Effector memory CD8-positive, alpha-beta T cell (primary cell): Measurements from ENCODE around the gene ZDHHC18.
"Not testable (repeated sequence)": the region's sequence is repeated elsewhere in the genome, so short reads cannot be mapped to it uniquely, and the experiment has no call there.

Experiments
- ATAC-seq: fragments of 150-1000 bp; cut with Tn5 transposase; replicated peaks from 2 replicates; pipeline ENCODE4 v1.10.0; 2021; ENCODE audit warnings: mild to moderate bottlenecking, moderate library complexity
- DNase-seq, 3 experiments: peaks; one replicate each; pipeline ENCODE4 v3.0.0; 2021
- H3K27ac Mint-ChIP-seq, 2 donors: one replicate each; pipeline ENCODE4 v1.8.0; 2022; ENCODE audit warnings: mild to moderate bottlenecking in 2 of 2, mixed read lengths in 2 of 2, moderate library complexity in 2 of 2
- H3K27me3 Mint-ChIP-seq, 2 donors: one replicate each; pipeline ENCODE4 v1.8.0; 2022; ENCODE audit warnings: mixed read lengths in 2 of 2
- H3K36me3 Mint-ChIP-seq: one replicate; pipeline ENCODE4 v1.8.0; 2022; ENCODE audit warnings: mild to moderate bottlenecking, moderate library complexity, mixed read lengths; ENCODE audit not compliant: insufficient read depth
- H3K4me1 Mint-ChIP-seq, 2 donors: one replicate each; pipeline ENCODE4 v1.8.0; 2022; ENCODE audit warnings: low read depth in 2 of 2, mixed read lengths in 2 of 2
- H3K4me3 Mint-ChIP-seq, 2 donors: one replicate each; pipeline ENCODE4 v1.8.0; 2022; ENCODE audit warnings: mild to moderate bottlenecking in 2 of 2, mixed read lengths in 2 of 2, moderate library complexity in 2 of 2
- H3K9me3 Mint-ChIP-seq, 2 donors: one replicate each; pipeline ENCODE4 v1.8.0; 2022; ENCODE audit warnings: mixed read lengths in 2 of 2

The ZDHHC18 gene

GRCh38 chr1:26810105-26810504, 16.4 kb upstream of the ZDHHC18 start:
- H3K4me3 Mint-ChIP-seq = peak overlapping the region; percentile 67 to 76
- peak; percentile 85 for ATAC-seq
- DNase-seq = peak; percentile 77 to 82 (median 80)
- H3K4me1 Mint-ChIP-seq = peaks cover 11 to 21% of the 10 kb centered on the region in 2 donors
- H3K36me3 Mint-ChIP-seq, H3K27me3 Mint-ChIP-seq, H3K9me3 Mint-ChIP-seq: not testable (repeated sequence)
- peak overlapping the region; percentile 91 to 96 for H3K27ac Mint-ChIP-seq

- peaks cover 11 to 18% of the 10 kb centered on the region in 2 donors for H3K4me1 Mint-ChIP-seq
- H3K27me3 Mint-ChIP-seq = no peaks in the 10 kb centered on the region
- H3K9me3 Mint-ChIP-seq = no peaks in the 10 kb centered on the region
- DNase-seq = peak in 1 of 3 experiments; percentile 46
- ATAC-seq = peak; percentile 80
- no peaks in the 10 kb centered on the region for H3K36me3 Mint-ChIP-seq
- peak overlapping the region; percentile 91 to 96 for H3K27ac Mint-ChIP-seq
- H3K4me3 Mint-ChIP-seq = peak overlapping the region; percentile 67 to 76
Measured at GRCh38 chr1:26811057-26811456, 15.4 kb upstream of the ZDHHC18 start.

- no peak for ATAC-seq
- Mint-ChIP-seq H3K4me1 (peaks cover 11 to 18% of the 10 kb centered on the region in 2 donors), H3K27ac (peak overlapping the region in 1 of 2 donors; percentile 96), H3K36me3 (no peaks in the 10 kb centered on the region), H3K4me3 (no peak overlapping the region), H3K27me3 (no peaks in the 10 kb centered on the region), H3K9me3 (no peaks in the 10 kb centered on the region)
- DNase-seq = no peak
Measured at GRCh38 chr1:26811708-26812107, 14.8 kb upstream of the ZDHHC18 start.

- H3K4me1 Mint-ChIP-seq = peaks cover 11 to 18% of the 10 kb centered on the region in 2 donors
- no peaks in the 10 kb centered on the region for H3K36me3 Mint-ChIP-seq
- DNase-seq (no peak), ATAC-seq (no peak)
- H3K27me3 Mint-ChIP-seq = no peaks in the 10 kb centered on the region
- H3K27ac Mint-ChIP-seq = no peak overlapping the region
- H3K9me3 Mint-ChIP-seq = no peaks in the 10 kb centered on the region
- H3K4me3 Mint-ChIP-seq = no peak overlapping the region
Measured at GRCh38 chr1:26814377-26814776, 12.1 kb upstream of the ZDHHC18 start.

GRCh38 chr1:26814893-26815292, 11.6 kb upstream of the ZDHHC18 start:
- no peaks in the 10 kb centered on the region for H3K36me3 Mint-ChIP-seq
- ATAC-seq = no peak
- no peak overlapping the region for H3K27ac Mint-ChIP-seq
- peaks cover 11 to 18% of the 10 kb centered on the region in 2 donors for H3K4me1 Mint-ChIP-seq
- H3K27me3 Mint-ChIP-seq = no peaks in the 10 kb centered on the region
- no peak overlapping the region for H3K4me3 Mint-ChIP-seq
- H3K9me3 Mint-ChIP-seq = no peaks in the 10 kb centered on the region
- no peak for DNase-seq

- DNase-seq (peak in 2 of 3 experiments; percentile 27 to 31), ATAC-seq (peak; percentile 97)
- Mint-ChIP-seq H3K27ac (peak overlapping the region; percentile 45 to 62), H3K9me3 (no peaks in the 10 kb centered on the region), H3K4me1 (peaks cover 11 to 12% of the 10 kb centered on the region in 2 donors), H3K27me3 (no peaks in the 10 kb centered on the region), H3K36me3 (no peaks in the 10 kb centered on the region), H3K4me3 (peak overlapping the region; percentile 50 to 62)
Measured at GRCh38 chr1:26820784-26821269, 5.7 kb upstream of the ZDHHC18 start.

GRCh38 chr1:26822737-26823395, 3.6 kb upstream of the ZDHHC18 start:
- DNase-seq = no peak
- Mint-ChIP-seq H3K9me3 (no peaks in the 10 kb centered on the region), H3K4me1 (peaks cover 17 to 19% of the 10 kb centered on the region in 2 donors), H3K4me3 (no peak overlapping the region), H3K36me3 (peaks cover 10% of the 10 kb centered on the region), H3K27ac (no peak overlapping the region), H3K27me3 (no peaks in the 10 kb centered on the region)
- ATAC-seq = no peak

GRCh38 chr1:26824731-26825130, 1.8 kb upstream of the ZDHHC18 start:
- Mint-ChIP-seq H3K27ac (peak overlapping the region; percentile 79 to 95), H3K36me3 (peaks cover 15% of the 10 kb centered on the region), H3K9me3 (no peaks in the 10 kb centered on the region), H3K4me3 (no peak overlapping the region), H3K27me3 (no peaks in the 10 kb centered on the region), H3K4me1 (peaks cover 34 to 38% of the 10 kb centered on the region in 2 donors)
- DNase-seq (no peak), ATAC-seq (no peak)

- Mint-ChIP-seq H3K36me3 (peaks cover 20% of the 10 kb centered on the region), H3K27ac (peak overlapping the region; percentile 99), H3K4me3 (peak overlapping the region; percentile 89 to 96), H3K9me3 (no peaks in the 10 kb centered on the region), H3K27me3 (no peaks in the 10 kb centered on the region), H3K4me1 (peaks cover 44 to 50% of the 10 kb centered on the region in 2 donors)
- DNase-seq (no peak), ATAC-seq (no peak)
Measured at GRCh38 chr1:26827106-26827604, 667 bp downstream of the ZDHHC18 start.

- no peaks in the 10 kb centered on the region for H3K27me3 Mint-ChIP-seq
- H3K4me1 Mint-ChIP-seq = peaks cover 48 to 55% of the 10 kb centered on the region in 2 donors
- DNase-seq (no peak), ATAC-seq (no peak)
- H3K27ac Mint-ChIP-seq = peak overlapping the region; percentile 99
- H3K36me3 Mint-ChIP-seq = peaks cover 25% of the 10 kb centered on the region
- H3K4me3 Mint-ChIP-seq = peak overlapping the region; percentile 89 to 96
- H3K9me3 Mint-ChIP-seq = no peaks in the 10 kb centered on the region
Measured at GRCh38 chr1:26827663-26828062, 1.2 kb downstream of the ZDHHC18 start.

- peaks cover 57 to 63% of the 10 kb centered on the region in 2 donors for H3K4me1 Mint-ChIP-seq
- no peaks in the 10 kb centered on the region for H3K27me3 Mint-ChIP-seq
- no peaks in the 10 kb centered on the region for H3K9me3 Mint-ChIP-seq
- H3K36me3 Mint-ChIP-seq = peaks cover 34% of the 10 kb centered on the region
- ATAC-seq (peak; percentile 28), DNase-seq (no peak)
- H3K27ac Mint-ChIP-seq = peak overlapping the region; percentile 99
- peak overlapping the region; percentile 89 to 96 for H3K4me3 Mint-ChIP-seq
Measured at GRCh38 chr1:26828411-26828991, 2.0 kb downstream of the ZDHHC18 start.

GRCh38 chr1:26829184-26829911, 2.9 kb downstream of the ZDHHC18 start:
- Mint-ChIP-seq H3K27me3 (no peaks in the 10 kb centered on the region), H3K4me1 (peaks cover 65 to 72% of the 10 kb centered on the region in 2 donors), H3K27ac (peak overlapping the region; percentile 99), H3K9me3 (no peaks in the 10 kb centered on the region), H3K36me3 (peaks cover 42% of the 10 kb centered on the region), H3K4me3 (peak overlapping the region; percentile 89 to 96)
- DNase-seq = no peak
- no peak for ATAC-seq

GRCh38 chr1:26831059-26831458, 4.6 kb downstream of the ZDHHC18 start:
- no peak for DNase-seq
- Mint-ChIP-seq H3K4me3 (peak overlapping the region in 1 of 2 donors; percentile 15), H3K9me3 (no peaks in the 10 kb centered on the region), H3K27me3 (no peaks in the 10 kb centered on the region), H3K36me3 (peaks cover 51% of the 10 kb centered on the region), H3K27ac (peak overlapping the region; percentile 99), H3K4me1 (peaks cover 70 to 75% of the 10 kb centered on the region in 2 donors)
- ATAC-seq = no peak
